K562 (cell line): ENCODE results near the gene ORMDL1. TPM values are rescaled to one million over a fixed set of nuclear protein-coding genes. Genes with fewer than 3 reads are reported as not detected.

Experiments
- ATAC-seq: fragments of 200-7000 bp; cut with Tn5 transposase; 3 replicates; pipeline ENCODE4 v1.9.1; 2020; ENCODE audit warnings: moderate library complexity
- BruUV-seq: library from RNA; stranded (reverse); fragments of 400-500 nt; replicated peaks from 2 replicates; lab custom pipeline; 2021; lab: Mats Ljungman, UMichigan
- CTCF ChIA-PET: fragments of 300-600 bp; formaldehyde crosslinking; extraction: SDS; loops from one replicate; lab custom pipeline; 2021; ENCODE audit warnings: low intra/inter-chr PET ratio; lab: Yijun Ruan, JAX
- POLR2A ChIA-PET: fragments of 300-600, 350-650 bp; sonication (Branson Sonifier 250); formaldehyde crosslinking; extraction: SDS; loops from one replicate; lab custom pipeline; 2021; ENCODE audit warnings: antibody characterized with exemption, inconsistent platforms; lab: Yijun Ruan, JAX
- DNase-seq, 4 experiments: peaks; one replicate each; pipeline versions ENCODE4 v3.0.0 to v3.0.0-alpha.2; 2011 to 2018; ENCODE audit warnings: low spot score in 3 of 4, mixed read lengths in 3 of 4; ENCODE audit errors: extremely low read depth in 1 of 4
- FAIRE-seq: peaks from 2 replicates; lab custom pipeline; 2011; peaks lifted over from hg19 to GRCh38; lab: Jason Lieb, UNC
- H2AFZ ChIP-seq: 2 replicates; pipeline ENCODE4 v1.6.0; 2011; ENCODE audit warnings: low read depth, low read length, control low read depth, inconsistent platforms
- H3K27ac ChIP-seq: fragments of 200-600 bp; 3 replicates; pipeline ENCODE4 v1.8.0; 2011; ENCODE audit warnings: low read depth, mild to moderate bottlenecking, control low read depth, inconsistent platforms, low read length, moderate library complexity, mixed read lengths; ENCODE audit errors: extremely low read depth
- H3K27me3 ChIP-seq, 2 experiments: fragments of 300-600 bp in 1 of 2; 2 replicates in 1 of 2; 3 replicates in 1 of 2; pipeline versions ENCODE4 v1.6.0 to v1.8.0; 2011; ENCODE audit warnings: inconsistent platforms in 2 of 2, low read length in 2 of 2, mild to moderate bottlenecking in 1 of 2, mixed read lengths in 1 of 2, moderate library complexity in 1 of 2; ENCODE audit not compliant: control insufficient read depth in 2 of 2, insufficient read depth in 2 of 2
- H3K36me3 ChIP-seq: fragments of 300-600 bp; 3 replicates; pipeline ENCODE4 v1.8.0; 2011; ENCODE audit warnings: mild to moderate bottlenecking, low read length, inconsistent platforms; ENCODE audit not compliant: control insufficient read depth, insufficient read depth
- H3K4me1 ChIP-seq, 2 experiments: fragments of 200-600 bp in 1 of 2; replicated peaks in 1 of 2; 2 replicates in 1 of 2; 3 replicates in 1 of 2; pipeline versions ENCODE4 v1.5.1 to v1.8.0; 2011; ENCODE audit warnings: inconsistent platforms in 2 of 2, low read length in 2 of 2, mild to moderate bottlenecking in 1 of 2, mixed read lengths in 1 of 2, moderate library complexity in 1 of 2; ENCODE audit not compliant: control insufficient read depth in 2 of 2, insufficient read depth in 2 of 2
- H3K4me2 ChIP-seq: 2 replicates; pipeline ENCODE4 v1.6.1; 2011; ENCODE audit warnings: low read length, control low read depth, inconsistent platforms, mixed read lengths; ENCODE audit not compliant: insufficient read depth
- H3K4me3 ChIP-seq: fragments of 200-600 bp; sonication (generic), shearing (Covaris generic); 2 replicates; pipeline ENCODE4 v1.5.1; 2016; ENCODE audit warnings: control low read depth, inconsistent platforms
- H3K79me2 ChIP-seq: fragments of 200-600 bp; 3 replicates; pipeline ENCODE4 v1.8.0; 2011; ENCODE audit warnings: low read length, inconsistent platforms; ENCODE audit not compliant: control insufficient read depth, insufficient read depth
- H3K9ac ChIP-seq, 2 experiments: 2 replicates each; pipeline versions ENCODE4 v1.6.0 to v1.6.1; 2011; ENCODE audit warnings: low read depth in 2 of 2, low read length in 2 of 2, control low read depth in 1 of 2, inconsistent platforms in 1 of 2, mild to moderate bottlenecking in 1 of 2, mixed read lengths in 1 of 2; ENCODE audit not compliant: insufficient read depth in 1 of 2
- H3K9me1 ChIP-seq: one replicate; pipeline ENCODE4 v1.6.0; 2011; ENCODE audit warnings: inconsistent platforms, mild to moderate bottlenecking, low read length, moderate library complexity; ENCODE audit not compliant: control insufficient read depth, insufficient read depth
- H3K9me3 ChIP-seq: replicated peaks from 2 replicates; pipeline ENCODE4 v1.5.1; 2011; ENCODE audit warnings: low read depth, low read length, inconsistent platforms; ENCODE audit not compliant: control insufficient read depth, insufficient read depth
- H4K20me1 ChIP-seq: replicated peaks from 2 replicates; pipeline ENCODE4 v1.6.1; 2011; ENCODE audit warnings: low read length, inconsistent platforms, mixed read lengths; ENCODE audit not compliant: control insufficient read depth, insufficient read depth
- ARID2 ChIP-seq: fragments of 450-650 bp; IDR thresholded peaks from 2 replicates; pipeline ENCODE4 v1.6.1; 2017; ENCODE audit warnings: antibody characterized with exemption, mild to moderate bottlenecking
- ETS2 ChIP-seq: IDR thresholded peaks from 2 replicates; pipeline ENCODE4 v1.6.1; 2016; ENCODE audit warnings: borderline replicate concordance, missing genetic modification characterization, mild to moderate bottlenecking, moderate library complexity, missing compliant biosample characterization; ENCODE audit not compliant: poor library complexity, severe bottlenecking
- NR4A1 ChIP-seq, 2 experiments: fragments of 250-450 bp in 1 of 2; fragments of 450-650 bp in 1 of 2; sonication (Bioruptor Pico) in 1 of 2; IDR thresholded peaks; 2 replicates each; pipeline versions ENCODE4 v1.4.0 to v1.6.1; 2016 to 2020; ENCODE audit warnings: mild to moderate bottlenecking in 2 of 2, missing compliant biosample characterization in 1 of 2, missing genetic modification characterization in 1 of 2, moderate library complexity in 1 of 2
- PTTG1 ChIP-seq: fragments of 450-650 bp; IDR thresholded peaks from 2 replicates; pipeline ENCODE4 v1.6.1; 2016; ENCODE audit warnings: low read depth, mild to moderate bottlenecking, missing genetic modification characterization, missing compliant biosample characterization
- ZNF699 ChIP-seq: fragments of 250-450 bp; sonication (Bioruptor Pico); IDR thresholded peaks from 2 replicates; pipeline ENCODE4 v1.8.0; 2021; ENCODE audit warnings: mild to moderate bottlenecking, moderate library complexity; ENCODE audit not compliant: insufficient replicate concordance
- WGBS: fragments of 100-300 bp; shearing (Covaris generic); methylation state at CpG from one replicate; pipeline ENCODE4 v1.1.6; 2016; ENCODE audit warnings: low coverage, mixed read lengths; ENCODE audit not compliant: insufficient coverage; ENCODE audit errors: missing lambda C conversion rate; 5-methylcytosine and 5-hydroxymethylcytosine counted together
- in situ Hi-C: fragments of 300-500 bp; cut with MboI; formaldehyde crosslinking; loops from 4 replicates; pipeline ENCODE4 v1.15.0; 2018; ENCODE audit warnings: inconsistent platforms, mixed read lengths
- intact Hi-C: fragments of 100-400 bp; cut with micrococcal nuclease; formaldehyde crosslinking; loops from 2 replicates; pipeline ENCODE4 v1.14.2; 2022
- polyA plus RNA-seq, 8 experiments: library from polyadenylated mRNA; depleted of rRNA in 4 of 8; stranded (reverse) in 5 of 8; unstranded in 3 of 8; fragments of >200 nt; fragmentation: Nextera tagmentation in 2 of 8; fragmentation: Illumina TruSeq in 1 of 8; extraction: Ambion mirVana in 2 of 8; extraction: Trizol in 1 of 8; gene quantifications; 2 replicates each; pipeline versions ENCODE4 v1.2.1 to v1.2.3, GENCODE V29; 2011 to 2014; ENCODE audit warnings: inconsistent platforms in 1 of 8, missing spikeins in 1 of 8
- total RNA-seq, 7 experiments: library from RNA; depleted of rRNA in 6 of 7; stranded (reverse); fragments of >200 nt in 6 of 7; fragmentation: Illumina TruSeq in 2 of 7; extraction: Trizol in 2 of 7; gene quantifications; 2 replicates each; pipeline versions ENCODE4 v1.2.1 to v1.2.3, GENCODE V29; 2011 to 2021; ENCODE audit warnings: low replicate concordance in 1 of 7

The ORMDL1 gene
- total and polyA plus RNA-seq, 9 of the 15 experiments (the other 6 are each of a cell fraction or from before 2014, with no cell fraction given): 35.1 to 74.2 (median 50.0) TPM

DNA sequence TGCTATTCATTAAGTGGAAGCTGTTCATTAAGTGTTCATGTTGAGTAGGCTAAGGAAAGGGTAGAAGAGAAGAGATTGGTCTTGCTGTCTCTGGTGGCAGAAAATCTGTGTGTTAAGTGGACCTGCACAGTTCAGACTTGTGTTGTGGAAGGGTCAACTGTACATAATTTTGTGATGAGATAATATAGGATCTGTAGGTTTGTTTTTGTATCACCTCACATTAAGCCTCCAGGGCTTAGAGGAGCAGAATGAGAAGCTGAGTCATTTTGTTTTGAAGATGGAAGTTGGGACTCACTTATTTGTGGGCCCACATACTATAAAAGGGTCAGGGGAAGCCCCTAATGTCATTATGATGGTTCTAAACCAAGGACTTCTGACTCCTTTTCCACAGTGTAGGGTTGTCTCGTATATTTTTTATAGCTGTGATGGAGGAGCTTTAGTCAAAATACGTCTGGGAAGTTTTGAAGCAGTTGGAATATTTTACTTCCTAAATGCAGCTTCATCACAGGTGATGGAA lies 18.3 kb upstream of the ORMDL1 start:
- H3K4me2 ChIP-seq: no peak overlapping the region
- POLR2A ChIA-PET: interaction anchor here (0.8 kb wide), 1 partner anchor 314 kb away, joined by 3 read pairs; no protein-coding TSS in a partner anchor
- TF ChIP-seq NR4A1 (CRISPR knock-in tag; IDR thresholded peaks at IDR 0.05) (no peak), NR4A1 (tag; IDR thresholded peaks at IDR 0.05) (no peak), ZNF699 (CRISPR knock-in tag) (no peak), ETS2 (no peak)
- TF ChIP-seq, all 486 proteins: peak for 0
- Histone ChIP-seq H3K9ac (no peak overlapping the region), H3K79me2 (no peaks in the 10 kb centered on the region; the same call in 2 of the 3 replicates), H4K20me1 (no peaks in the 10 kb centered on the region), H3K36me3 (peaks cover 64% of the 10 kb centered on the region), H2AFZ (no peak overlapping the region), H3K27me3 (no peaks in the 10 kb centered on the region), H3K9me3 (no peaks in the 10 kb centered on the region), H3K4me3 (no peak overlapping the region), H3K9me1 (no peaks in the 10 kb centered on the region), H3K27ac (no peak overlapping the region), H3K4me1 (no peaks in the 10 kb centered on the region)
- DNase-seq (no peak), ATAC-seq (no peak), FAIRE-seq (no peak)
- 93% methylated on average over 2 of the region's 2 CpGs for WGBS
- intact Hi-C loops (loop anchor here (10.0 kb wide), 1 partner anchor 162 kb away; no protein-coding TSS in a partner anchor), in situ Hi-C loops (no loop called here)
- no TSS peak for BruUV-seq
- CTCF ChIA-PET: no interaction called here

GRCh38 chr2:189799531-189799930 lies 15.4 kb upstream of the ORMDL1 start:
- BruUV-seq: no TSS peak
- CTCF ChIA-PET: interaction anchor here (0.9 to 1.3 kb wide), 3 partner anchors 271 to 711 kb away, joined by 3 to 9 read pairs (median 5); no protein-coding TSS in a partner anchor
- no peak for ATAC-seq
- TF ChIP-seq ARID2: no peak
- no peak for TF ChIP-seq PTTG1 (tag)
- TF ChIP-seq, all 486 proteins: peak for 0
- no peak overlapping the region for H3K27ac ChIP-seq
- no peak overlapping the region for H3K4me2 ChIP-seq
- H3K27me3 ChIP-seq: no peaks in the 10 kb centered on the region
- POLR2A ChIA-PET: no interaction called here
- intact Hi-C loops (loop anchor here (5.0 kb wide), 1 partner anchor 268 kb away; no protein-coding TSS in a partner anchor), in situ Hi-C loops (no loop called here)
- peaks cover 66% of the 10 kb centered on the region for H3K36me3 ChIP-seq
- WGBS: 73% methylated on average over 2 of the region's 2 CpGs
- no peaks in the 10 kb centered on the region for H3K4me1 ChIP-seq
- no peak for FAIRE-seq
- DNase-seq: no peak
- no peak overlapping the region for H2AFZ ChIP-seq
- H3K9ac ChIP-seq: no peak overlapping the region
- no peaks in the 10 kb centered on the region for H3K9me1 ChIP-seq
- no peak overlapping the region for H3K4me3 ChIP-seq
- no peaks in the 10 kb centered on the region for H3K9me3 ChIP-seq
- H4K20me1 ChIP-seq: no peaks in the 10 kb centered on the region
- no peaks in the 10 kb centered on the region; the same call in 2 of the 3 replicates for H3K79me2 ChIP-seq
